Chondrocyte (in vitro differentiated cells): ENCODE data around the gene OSER1. TPM values are rescaled to one million over a fixed set of nuclear protein-coding genes. Genes with fewer than 3 reads are reported as not detected.

ENCODE experiments used
- DNase-seq: peaks from one replicate; pipeline ENCODE4 v3.0.0; 2021; ENCODE audit warnings: mixed read lengths, low spot score
- H3K27ac Mint-ChIP-seq: one replicate; pipeline ENCODE4 v1.8.0; 2021; ENCODE audit warnings: mild to moderate bottlenecking, moderate library complexity, mixed read lengths; ENCODE audit not compliant: unreplicated experiment
- H3K27me3 Mint-ChIP-seq: 2 replicates; pipeline ENCODE4 v1.8.0; 2021; ENCODE audit warnings: low read depth, mixed read lengths
- H3K36me3 Mint-ChIP-seq: 2 replicates; pipeline ENCODE4 v1.8.0; 2021; ENCODE audit warnings: low read depth, mixed read lengths
- H3K4me1 Mint-ChIP-seq: 2 replicates; pipeline ENCODE4 v1.8.0; 2021; ENCODE audit warnings: low read depth, mild to moderate bottlenecking, mixed read lengths
- H3K4me3 Mint-ChIP-seq: one replicate; pipeline ENCODE4 v1.8.0; 2021; ENCODE audit warnings: mild to moderate bottlenecking, moderate library complexity, mixed read lengths; ENCODE audit not compliant: unreplicated experiment
- H3K9me3 Mint-ChIP-seq: 2 replicates; pipeline ENCODE4 v1.8.0; 2021; ENCODE audit warnings: low read depth, mixed read lengths
- CTCF ChIP-seq: fragments of 200-600 bp; sonication (generic); IDR thresholded peaks from 2 replicates; pipeline ENCODE4 v1.5.0; 2021; ENCODE audit warnings: antibody characterized with exemption, mild to moderate bottlenecking, moderate library complexity
- total RNA-seq: library from RNA; stranded (reverse); gene quantifications from 3 replicates; pipeline ENCODE4 v1.2.1, GENCODE V29; 2021

OSER1 gene
- total RNA-seq, 1 donor from 2014 or later = 30.3 TPM

- no peak for TF ChIP-seq CTCF
- Mint-ChIP-seq H3K9me3 (no peaks in the 10 kb centered on the region), H3K36me3 (peaks cover 3% of the 10 kb centered on the region), H3K27ac (peak overlapping the region; percentile 89), H3K4me1 (peaks cover 76% of the 10 kb centered on the region), H3K27me3 (no peaks in the 10 kb centered on the region), H3K4me3 (peak overlapping the region; percentile 91)
- DNase-seq = no peak
These were observed 23.9 kb downstream of the OSER1 start for GRCh38 chr20:44186674-44187053.

- H3K9me3 Mint-ChIP-seq = no peaks in the 10 kb centered on the region
- no peak for TF ChIP-seq CTCF
- peak overlapping the region; percentile 91 for H3K4me3 Mint-ChIP-seq
- peaks cover 81% of the 10 kb centered on the region for H3K4me1 Mint-ChIP-seq
- H3K27me3 Mint-ChIP-seq = no peaks in the 10 kb centered on the region
- H3K27ac Mint-ChIP-seq = peak overlapping the region; percentile 89
- DNase-seq = no peak
- H3K36me3 Mint-ChIP-seq = peaks cover 3% of the 10 kb centered on the region
These were observed 24.4 kb downstream of the OSER1 start for GRCh38 chr20:44186201-44186600.

- Mint-ChIP-seq H3K4me3 (peak overlapping the region; percentile 91), H3K9me3 (no peaks in the 10 kb centered on the region), H3K4me1 (peaks cover 87% of the 10 kb centered on the region), H3K36me3 (peaks cover 3% of the 10 kb centered on the region), H3K27ac (peak overlapping the region; percentile 85), H3K27me3 (no peaks in the 10 kb centered on the region)
- no peak for TF ChIP-seq CTCF
- DNase-seq = no peak
These were observed 25.0 kb downstream of the OSER1 start for GRCh38 chr20:44185574-44185973.

GRCh38 chr20:44183282-44183681 is 27.3 kb downstream of the OSER1 start:
- TF ChIP-seq CTCF = no peak
- H3K27ac Mint-ChIP-seq = peak overlapping the region; percentile 99
- H3K27me3 Mint-ChIP-seq = no peaks in the 10 kb centered on the region
- H3K36me3 Mint-ChIP-seq = peaks cover 3% of the 10 kb centered on the region
- peak overlapping the region; percentile 91 for H3K4me3 Mint-ChIP-seq
- no peak for DNase-seq
- no peaks in the 10 kb centered on the region for H3K9me3 Mint-ChIP-seq
- H3K4me1 Mint-ChIP-seq = peaks cover 91% of the 10 kb centered on the region

- H3K9me3 Mint-ChIP-seq = no peaks in the 10 kb centered on the region
- peaks cover 3% of the 10 kb centered on the region for H3K36me3 Mint-ChIP-seq
- peaks cover 91% of the 10 kb centered on the region for H3K4me1 Mint-ChIP-seq
- no peaks in the 10 kb centered on the region for H3K27me3 Mint-ChIP-seq
- no peak for DNase-seq
- TF ChIP-seq CTCF = no peak
- peak overlapping the region; percentile 91 for H3K4me3 Mint-ChIP-seq
- H3K27ac Mint-ChIP-seq = peak overlapping the region; percentile 99
These were observed 27.7 kb downstream of the OSER1 start for GRCh38 chr20:44182863-44183262.
